Neural progenitor cell (in vitro differentiated cells): Measurements from ENCODE around the gene CUBN. TPM values are rescaled to one million over a fixed set of nuclear protein-coding genes. Genes with fewer than 3 reads are reported as not detected.

Experiments used
- DNase-seq: peaks from one replicate; pipeline ENCODE4 v3.0.0-alpha.2; 2016; ENCODE audit warnings: low spot score
- H2AFZ ChIP-seq: fragments of 200-600 bp; sonication (generic); replicated peaks from 2 replicates; pipeline ENCODE4 v1.6.1; 2016; ENCODE audit warnings: antibody characterized with exemption
- H3F3A ChIP-seq: fragments of 200-600 bp; sonication (generic); 2 replicates; pipeline ENCODE4 v1.6.1; 2016; ENCODE audit warnings: antibody characterized with exemption, low read depth
- H3K27ac ChIP-seq: fragments of 200-600 bp; sonication (generic); 2 replicates; pipeline ENCODE4 v1.5.1; 2016; ENCODE audit warnings: mild to moderate bottlenecking
- H3K27me3 ChIP-seq: fragments of 200-600 bp; sonication (generic); 2 replicates; pipeline ENCODE4 v1.6.1; 2016; ENCODE audit warnings: mild to moderate bottlenecking, moderate library complexity
- H3K36me3 ChIP-seq: fragments of 200-600 bp; sonication (generic); 2 replicates; pipeline ENCODE4 v1.5.1; 2016
- H3K4me1 ChIP-seq: fragments of 200-600 bp; sonication (generic); 2 replicates; pipeline ENCODE4 v1.6.1; 2016; ENCODE audit warnings: mixed run types
- H3K4me2 ChIP-seq: fragments of 200-600 bp; sonication (generic); 2 replicates; pipeline ENCODE4 v1.6.1; 2016
- H3K4me3 ChIP-seq: fragments of 200-600 bp; sonication (generic); 2 replicates; pipeline ENCODE4 v1.5.1; 2016
- H3K79me2 ChIP-seq: fragments of 200-600 bp; sonication (generic); 2 replicates; pipeline ENCODE4 v1.6.1; 2016; ENCODE audit warnings: low read depth
- H3K9ac ChIP-seq: fragments of 200-600 bp; sonication (generic); 2 replicates; pipeline ENCODE4 v1.6.1; 2016
- H3K9me3 ChIP-seq: fragments of 200-600 bp; sonication (generic); 2 replicates; pipeline ENCODE4 v1.5.1; 2016; ENCODE audit warnings: low read depth
- H4K20me1 ChIP-seq: fragments of 200-600 bp; sonication (generic); 2 replicates; pipeline ENCODE4 v1.6.1; 2016; ENCODE audit warnings: low read depth
- H3K27ac Mint-ChIP-seq: 3 replicates; pipeline ENCODE4 v1.8.0; 2021; ENCODE audit warnings: mixed read lengths
- H3K27me3 Mint-ChIP-seq: 2 replicates; pipeline ENCODE4 v1.8.0; 2022; ENCODE audit warnings: low read depth, mild to moderate bottlenecking, inconsistent platforms, moderate library complexity, mixed read lengths; ENCODE audit not compliant: insufficient read depth
- H3K36me3 Mint-ChIP-seq: 3 replicates; pipeline ENCODE4 v1.8.0; 2021; ENCODE audit warnings: mixed read lengths
- H3K4me1 Mint-ChIP-seq: 3 replicates; pipeline ENCODE4 v1.8.0; 2021; ENCODE audit warnings: mixed read lengths
- H3K4me3 Mint-ChIP-seq: 3 replicates; pipeline ENCODE4 v1.8.0; 2021; ENCODE audit warnings: mild to moderate bottlenecking, moderate library complexity, mixed read lengths
- H3K9me3 Mint-ChIP-seq: 3 replicates; pipeline ENCODE4 v1.8.0; 2020; ENCODE audit warnings: mixed read lengths
- CTCF ChIP-seq: fragments of 200-600 bp; sonication (generic); IDR thresholded peaks from 2 replicates; pipeline ENCODE4 v1.5.1; 2017; ENCODE audit warnings: antibody characterized with exemption, mild to moderate bottlenecking
- EZH2 ChIP-seq: fragments of 200-600 bp; sonication (generic); IDR thresholded peaks from 2 replicates; pipeline ENCODE4 v1.6.1; 2017; ENCODE audit warnings: antibody characterized with exemption, mild to moderate bottlenecking, moderate library complexity
- EZH2phosphoT487 ChIP-seq: fragments of 200-600 bp; sonication (generic); IDR thresholded peaks from 2 replicates; pipeline ENCODE4 v1.6.1; 2017; ENCODE audit warnings: antibody characterized with exemption
- total RNA-seq: library from RNA; depleted of rRNA; stranded (reverse); fragments of >200 nt; gene quantifications from 2 replicates; pipeline ENCODE4 v1.2.3, GENCODE V29; 2015; ENCODE audit warnings: low replicate concordance

Gene CUBN
- total RNA-seq, 1 donor from 2014 or later = 2.2 TPM

GRCh38 chr10:17076626-17077345 lies 52.8 kb downstream of the CUBN start:
- peaks cover 5% of the 10 kb centered on the region for H3K4me1 ChIP-seq
- H3K27me3 ChIP-seq = no peaks in the 10 kb centered on the region
- no peaks in the 10 kb centered on the region for H3K79me2 ChIP-seq
- no peaks in the 10 kb centered on the region for H3K36me3 ChIP-seq
- DNase-seq = no peak
- H3K4me3 Mint-ChIP-seq = no peak overlapping the region
- no peaks in the 10 kb centered on the region for H3K9me3 Mint-ChIP-seq
- H3K4me2 ChIP-seq = no peak overlapping the region
- no peaks in the 10 kb centered on the region for H4K20me1 ChIP-seq
- no peaks in the 10 kb centered on the region for H3K36me3 Mint-ChIP-seq
- H3F3A ChIP-seq = no peaks in the 10 kb centered on the region
- no peak overlapping the region for H2AFZ ChIP-seq
- H3K9me3 ChIP-seq = no peaks in the 10 kb centered on the region
- peaks cover 12% of the 10 kb centered on the region for H3K4me1 Mint-ChIP-seq
- TF ChIP-seq CTCF (no peak), EZH2 (no peak), EZH2phosphoT487 (no peak)
- no peaks in the 10 kb centered on the region for H3K27me3 Mint-ChIP-seq
- no peak overlapping the region for H3K27ac Mint-ChIP-seq
- H3K9ac ChIP-seq = no peak overlapping the region
- no peak overlapping the region for H3K4me3 ChIP-seq
- H3K27ac ChIP-seq = no peak overlapping the region

GRCh38 chr10:17075533-17076359 lies 53.9 kb downstream of the CUBN start:
- Mint-ChIP-seq H3K36me3 (no peaks in the 10 kb centered on the region), H3K4me3 (no peak overlapping the region), H3K4me1 (peaks cover 12% of the 10 kb centered on the region), H3K9me3 (no peaks in the 10 kb centered on the region), H3K27ac (no peak overlapping the region), H3K27me3 (no peaks in the 10 kb centered on the region)
- Histone ChIP-seq H3K27ac (no peak overlapping the region), H3K9ac (no peak overlapping the region), H4K20me1 (no peaks in the 10 kb centered on the region), H3K79me2 (no peaks in the 10 kb centered on the region), H3K4me1 (peaks cover 5% of the 10 kb centered on the region), H3K4me3 (no peak overlapping the region), H3K9me3 (no peaks in the 10 kb centered on the region), H3F3A (no peaks in the 10 kb centered on the region), H3K27me3 (no peaks in the 10 kb centered on the region), H2AFZ (no peak overlapping the region), H3K36me3 (no peaks in the 10 kb centered on the region), H3K4me2 (no peak overlapping the region)
- no peak for DNase-seq
- TF ChIP-seq EZH2phosphoT487 = no peak
- TF ChIP-seq EZH2 = no peak
- no peak for TF ChIP-seq CTCF

DNA sequence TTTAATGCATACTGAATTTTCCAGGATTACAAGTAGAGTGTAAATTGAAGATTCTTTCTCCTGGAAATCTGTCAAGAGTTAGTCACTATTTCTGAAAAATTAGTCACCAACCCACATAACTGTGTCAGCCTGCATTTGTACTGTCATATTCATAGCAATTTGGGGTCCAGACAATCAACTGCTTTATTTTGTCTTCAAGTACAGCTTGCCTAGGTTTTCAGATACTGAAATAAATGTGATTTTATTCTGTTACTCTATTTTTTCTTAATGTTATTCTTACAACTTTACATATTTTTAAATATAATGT lies 55.1 kb downstream of the CUBN start:
- TF ChIP-seq EZH2phosphoT487 (no peak), CTCF (no peak), EZH2 (no peak)
- Histone ChIP-seq H3K9me3 (no peaks in the 10 kb centered on the region), H3K9ac (no peak overlapping the region), H2AFZ (no peak overlapping the region), H4K20me1 (no peaks in the 10 kb centered on the region), H3K4me2 (no peak overlapping the region), H3K79me2 (no peaks in the 10 kb centered on the region), H3F3A (no peaks in the 10 kb centered on the region), H3K36me3 (no peaks in the 10 kb centered on the region), H3K4me3 (no peak overlapping the region), H3K27me3 (no peaks in the 10 kb centered on the region), H3K27ac (no peak overlapping the region), H3K4me1 (peaks cover 5% of the 10 kb centered on the region)
- Mint-ChIP-seq H3K4me1 (peaks cover 9% of the 10 kb centered on the region), H3K4me3 (no peak overlapping the region), H3K27me3 (no peaks in the 10 kb centered on the region), H3K9me3 (no peaks in the 10 kb centered on the region), H3K27ac (no peak overlapping the region), H3K36me3 (no peaks in the 10 kb centered on the region)
- no peak for DNase-seq
